Activated T-helper 1 cell treated with anti-CD3 and anti-CD28 coated beads, Interleukin-2, amount 50 U/mL, for 16 hours (primary cell): ENCODE results near the gene PRDX5.
"Not testable (repeated sequence)": the region's sequence is repeated elsewhere in the genome, so short reads cannot be mapped to it uniquely, and the experiment has no call there.

Source experiments
- DNase-seq, 2 donors: peaks; one replicate each; pipeline ENCODE4 v3.0.0-alpha.2; 2020; ENCODE audit warnings: low read depth in 1 of 2, low spot score in 1 of 2

PRDX5 gene

DNA sequence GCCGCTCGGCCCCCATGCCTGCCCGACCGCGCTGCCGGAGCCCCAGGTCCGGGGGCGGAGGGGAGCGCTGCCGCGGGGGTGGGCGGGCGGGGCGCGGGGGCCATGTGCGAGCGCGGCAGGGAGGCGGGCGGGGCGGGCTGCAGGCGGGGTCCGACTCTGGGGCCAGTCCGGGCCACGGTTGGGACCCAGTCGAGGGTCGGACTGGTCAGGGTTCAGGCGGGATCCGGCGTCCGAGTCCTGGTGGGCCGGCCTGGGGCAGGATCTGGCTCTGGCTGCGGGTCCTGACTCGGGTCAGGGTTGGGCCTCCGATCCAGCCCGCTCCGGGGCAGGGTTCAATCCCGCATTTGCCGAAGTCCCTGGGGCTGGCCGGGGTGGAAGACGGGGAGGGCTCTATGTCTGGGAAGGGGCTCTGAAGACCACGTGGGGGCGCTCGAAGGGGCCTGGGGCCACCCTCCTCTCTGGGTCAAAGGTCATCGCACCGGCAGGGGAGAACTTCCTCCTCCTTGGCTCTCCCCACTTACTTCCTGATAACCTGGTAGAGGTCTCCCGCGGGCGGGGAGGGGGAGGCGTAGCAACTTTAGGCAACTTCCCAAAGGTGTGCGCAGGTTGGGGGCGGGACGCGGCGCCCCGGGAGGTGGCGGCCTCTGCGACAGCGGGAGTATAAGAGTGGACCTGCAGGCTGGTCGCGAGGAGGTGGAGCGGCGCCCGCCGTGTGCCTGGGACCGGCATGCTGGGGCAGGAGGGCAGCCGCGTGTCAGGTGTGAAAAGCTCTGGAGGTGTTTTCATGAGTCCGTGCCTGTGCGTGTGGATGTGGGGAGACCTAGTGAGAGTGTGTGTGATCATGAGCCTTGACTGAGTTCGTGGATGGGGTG lies 12.0 kb upstream of the PRDX5 start:
- peak; percentile 37 to 55 for DNase-seq

DNA sequence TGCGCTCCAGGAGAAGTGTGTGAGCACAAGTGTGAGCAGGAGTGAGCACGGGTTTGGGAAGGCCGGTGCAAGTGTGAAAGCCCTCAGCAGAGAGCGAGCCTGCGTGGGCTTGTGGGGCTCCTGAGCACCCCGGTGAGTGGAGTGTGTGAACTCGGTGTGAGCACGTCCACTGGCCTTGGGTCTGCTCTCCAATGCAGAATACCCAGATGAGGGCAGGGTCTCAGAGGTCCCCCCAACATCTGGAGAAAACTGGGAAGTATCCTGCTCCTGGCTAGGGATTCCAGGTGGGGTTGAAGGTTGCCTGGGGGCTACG lies 11.4 kb upstream of the PRDX5 start:
- no peak for DNase-seq

DNA sequence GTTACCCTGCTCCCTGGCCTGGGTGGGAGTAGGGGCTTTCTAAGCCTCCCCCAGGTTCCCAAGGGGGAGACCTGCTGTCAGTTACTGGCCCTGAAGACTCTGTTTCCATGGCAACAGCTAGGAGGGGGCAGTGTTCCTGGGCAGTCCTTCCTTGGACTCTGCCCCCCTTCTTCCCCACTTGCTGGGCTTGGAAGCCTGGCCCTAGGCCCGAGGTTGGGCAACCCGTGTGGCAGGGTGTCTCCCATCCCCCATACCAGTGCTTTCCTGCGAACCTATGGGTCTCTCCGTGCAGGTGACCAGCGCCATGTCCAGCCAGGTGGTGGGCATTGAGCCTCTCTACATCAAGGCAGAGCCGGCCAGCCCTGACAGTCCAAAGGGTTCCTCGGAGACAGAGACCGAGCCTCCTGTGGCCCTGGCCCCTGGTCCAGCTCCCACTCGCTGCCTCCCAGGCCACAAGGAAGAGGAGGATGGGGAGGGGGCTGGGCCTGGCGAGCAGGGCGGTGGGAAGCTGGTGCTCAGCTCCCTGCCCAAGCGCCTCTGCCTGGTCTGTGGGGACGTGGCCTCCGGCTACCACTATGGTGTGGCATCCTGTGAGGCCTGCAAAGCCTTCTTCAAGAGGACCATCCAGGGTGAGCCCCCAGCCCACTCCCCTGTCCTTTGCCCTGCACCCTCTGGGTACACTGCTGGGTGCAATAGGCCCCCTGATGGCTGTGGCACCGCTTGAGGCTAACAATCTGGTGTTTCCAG lies 10.9 kb upstream of the PRDX5 start:
- DNase-seq, result no peak

DNA sequence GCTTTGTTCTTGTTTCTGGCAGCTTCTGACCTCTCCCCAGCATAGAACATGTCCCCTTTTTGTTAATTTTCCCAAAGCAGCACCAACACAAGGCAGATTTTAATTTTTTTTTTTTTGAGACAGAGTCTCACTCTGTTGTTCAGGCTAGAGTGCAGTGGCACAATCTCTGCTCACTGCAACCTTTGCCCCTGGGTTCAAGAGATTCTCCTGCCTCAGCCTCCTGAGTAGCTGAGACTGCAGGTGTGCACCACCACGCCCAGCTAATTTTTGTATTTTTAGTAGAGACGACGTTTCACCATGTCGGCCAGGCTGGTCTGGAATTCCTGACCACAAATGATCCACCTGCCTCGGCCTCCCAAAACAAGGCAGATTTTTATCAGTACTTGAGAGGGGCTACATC lies 10.1 kb upstream of the PRDX5 start:
- DNase-seq, result not testable (repeated sequence)

DNA sequence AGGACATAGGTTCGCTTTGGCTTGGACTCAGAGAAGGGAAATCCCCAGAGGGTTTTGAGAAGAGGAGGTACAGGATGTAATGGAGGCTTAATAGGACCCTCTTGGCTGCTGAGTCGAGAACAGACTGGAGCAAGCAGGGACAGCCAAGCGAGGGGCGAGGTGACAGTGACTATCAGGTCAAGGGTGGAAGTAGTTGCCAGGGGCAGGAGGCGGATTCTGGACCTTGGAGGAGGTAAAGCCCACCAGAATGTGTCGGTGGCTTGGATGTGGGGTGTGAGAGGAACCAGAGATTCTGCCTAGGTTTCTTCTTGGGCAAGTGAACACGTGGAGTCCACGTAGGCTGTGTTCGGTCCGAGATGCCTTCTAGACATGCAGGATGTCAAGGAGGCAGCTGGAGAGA lies 5.0 kb upstream of the PRDX5 start:
- DNase-seq, result no peak

DNA sequence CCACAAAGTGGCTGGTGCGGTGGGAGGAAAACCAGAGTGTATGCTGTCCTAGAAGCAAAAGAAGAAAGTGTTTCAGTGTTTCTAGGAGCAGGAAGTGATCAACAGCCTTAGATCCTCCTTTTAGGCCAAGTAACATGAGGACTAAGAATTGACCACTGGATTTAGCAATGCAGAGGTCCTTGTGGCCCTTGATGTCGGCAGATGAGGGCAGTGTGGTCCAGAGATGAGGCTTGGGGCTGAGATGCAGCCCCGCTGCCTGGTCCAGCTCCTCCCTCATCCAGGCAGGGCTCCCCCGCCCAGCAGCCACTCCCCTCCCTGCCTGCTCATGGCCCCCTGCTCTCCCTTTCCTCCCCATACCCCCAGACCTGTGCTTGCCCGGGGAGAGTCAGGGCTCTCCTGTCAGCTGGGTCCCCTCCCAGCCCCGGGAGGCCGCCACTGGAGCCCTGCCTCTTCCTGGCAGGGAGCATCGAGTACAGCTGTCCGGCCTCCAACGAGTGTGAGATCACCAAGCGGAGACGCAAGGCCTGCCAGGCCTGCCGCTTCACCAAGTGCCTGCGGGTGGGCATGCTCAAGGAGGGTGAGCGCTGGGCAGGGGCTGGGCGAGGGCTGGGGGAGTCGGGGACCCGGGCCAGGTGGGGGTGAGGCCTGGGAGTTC lies 4.3 kb upstream of the PRDX5 start:
- DNase-seq, result no peak

DNA sequence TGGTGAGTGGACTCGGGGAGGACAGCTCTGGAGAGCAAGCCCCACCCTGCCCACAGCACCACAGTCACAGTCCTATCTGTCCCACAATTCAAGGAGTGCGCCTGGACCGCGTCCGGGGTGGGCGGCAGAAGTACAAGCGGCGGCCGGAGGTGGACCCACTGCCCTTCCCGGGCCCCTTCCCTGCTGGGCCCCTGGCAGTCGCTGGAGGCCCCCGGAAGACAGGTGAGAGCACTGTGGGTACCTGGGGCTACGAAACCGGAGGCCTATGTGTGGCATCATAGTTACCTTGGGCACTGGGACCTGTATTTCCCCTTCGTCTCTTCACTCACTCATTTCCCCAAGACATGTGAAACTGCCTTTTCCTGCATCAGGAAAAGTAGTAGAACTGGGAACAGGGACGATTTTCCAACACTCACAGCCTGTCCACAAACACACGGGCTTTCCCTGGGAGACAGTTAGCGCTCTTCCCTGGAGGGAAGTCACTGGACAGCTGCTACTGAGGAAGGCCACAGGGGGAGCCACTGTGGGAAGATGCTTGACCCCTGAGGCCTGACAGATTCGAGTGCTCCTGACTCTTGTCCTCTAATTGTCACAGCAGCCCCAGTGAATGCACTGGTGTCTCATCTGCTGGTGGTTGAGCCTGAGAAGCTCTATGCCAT lies 3.6 kb upstream of the PRDX5 start:
- DNase-seq, result no peak

DNA sequence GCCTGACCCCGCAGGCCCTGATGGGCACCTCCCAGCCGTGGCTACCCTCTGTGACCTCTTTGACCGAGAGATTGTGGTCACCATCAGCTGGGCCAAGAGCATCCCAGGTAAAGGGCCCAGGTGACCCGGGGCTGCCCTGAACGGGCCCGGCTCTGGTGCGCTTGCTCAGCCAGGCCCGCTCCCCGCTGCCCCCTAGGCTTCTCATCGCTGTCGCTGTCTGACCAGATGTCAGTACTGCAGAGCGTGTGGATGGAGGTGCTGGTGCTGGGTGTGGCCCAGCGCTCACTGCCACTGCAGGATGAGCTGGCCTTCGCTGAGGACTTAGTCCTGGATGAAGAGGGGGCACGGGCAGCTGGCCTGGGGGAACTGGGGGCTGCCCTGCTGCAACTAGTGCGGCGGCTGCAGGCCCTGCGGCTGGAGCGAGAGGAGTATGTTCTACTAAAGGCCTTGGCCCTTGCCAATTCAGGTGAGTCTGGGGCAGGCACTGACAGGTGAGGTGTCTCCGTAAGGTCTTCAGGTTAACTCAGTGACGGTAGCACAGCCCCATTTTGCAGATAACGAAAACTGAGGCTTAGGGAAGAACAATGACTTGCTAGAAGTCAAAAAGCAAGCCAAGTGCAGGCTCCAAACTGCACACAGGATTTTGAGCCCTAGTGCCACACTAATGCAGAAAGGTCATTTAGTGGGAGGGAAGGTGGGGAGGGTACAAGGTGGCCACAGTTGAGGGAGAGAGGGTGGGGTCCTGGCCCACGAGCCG lies 2.9 kb upstream of the PRDX5 start:
- DNase-seq, result no peak

DNA sequence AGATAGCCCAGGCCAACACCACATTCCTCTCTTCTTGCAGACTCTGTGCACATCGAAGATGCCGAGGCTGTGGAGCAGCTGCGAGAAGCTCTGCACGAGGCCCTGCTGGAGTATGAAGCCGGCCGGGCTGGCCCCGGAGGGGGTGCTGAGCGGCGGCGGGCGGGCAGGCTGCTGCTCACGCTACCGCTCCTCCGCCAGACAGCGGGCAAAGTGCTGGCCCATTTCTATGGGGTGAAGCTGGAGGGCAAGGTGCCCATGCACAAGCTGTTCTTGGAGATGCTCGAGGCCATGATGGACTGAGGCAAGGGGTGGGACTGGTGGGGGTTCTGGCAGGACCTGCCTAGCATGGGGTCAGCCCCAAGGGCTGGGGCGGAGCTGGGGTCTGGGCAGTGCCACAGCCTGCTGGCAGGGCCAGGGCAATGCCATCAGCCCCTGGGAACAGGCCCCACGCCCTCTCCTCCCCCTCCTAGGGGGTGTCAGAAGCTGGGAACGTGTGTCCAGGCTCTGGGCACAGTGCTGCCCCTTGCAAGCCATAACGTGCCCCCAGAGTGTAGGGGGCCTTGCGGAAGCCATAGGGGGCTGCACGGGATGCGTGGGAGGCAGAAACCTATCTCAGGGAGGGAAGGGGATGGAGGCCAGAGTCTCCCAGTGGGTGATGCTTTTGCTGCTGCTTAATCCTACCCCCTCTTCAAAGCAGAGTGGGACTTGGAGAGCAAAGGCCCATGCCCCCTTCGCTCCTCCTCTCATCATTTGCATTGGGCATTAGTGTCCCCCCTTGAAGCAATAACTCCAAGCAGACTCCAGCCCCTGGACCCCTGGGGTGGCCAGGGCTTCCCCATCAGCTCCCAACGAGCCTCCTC lies 2.0 kb upstream of the PRDX5 start:
- DNase-seq, result not testable (repeated sequence)

DNA sequence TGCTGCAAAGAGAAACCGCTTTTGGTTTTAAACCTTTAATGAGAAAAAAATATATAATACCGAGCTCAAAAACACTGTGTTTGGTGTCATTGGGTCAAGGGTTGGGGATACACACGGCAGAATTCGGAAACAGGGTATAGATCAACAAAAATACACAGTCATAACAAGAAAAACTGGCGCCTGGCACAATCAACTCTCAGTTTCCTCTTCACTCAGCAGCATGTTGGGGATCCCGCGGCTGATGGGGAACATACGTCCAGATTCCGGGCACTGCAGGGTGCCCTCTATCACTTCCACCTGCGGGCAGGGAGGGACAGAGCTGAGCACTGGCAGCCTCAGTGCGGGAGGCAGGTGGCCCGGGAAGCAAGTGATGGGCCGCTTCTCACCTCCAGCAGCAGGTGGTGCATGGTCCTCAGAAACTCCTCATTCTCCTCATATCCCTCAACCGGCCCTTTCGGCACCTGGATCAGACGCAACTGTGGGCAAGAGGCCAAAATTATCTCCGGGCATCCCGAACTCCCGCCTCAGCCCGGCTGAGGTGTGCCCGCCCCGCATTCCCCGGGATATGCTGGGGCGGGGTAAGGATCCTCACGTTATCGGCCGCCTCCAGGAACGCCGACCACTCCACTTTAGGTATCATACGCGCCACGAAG lies 1.1 kb upstream of the PRDX5 start:
- DNase-seq, result no peak

DNA sequence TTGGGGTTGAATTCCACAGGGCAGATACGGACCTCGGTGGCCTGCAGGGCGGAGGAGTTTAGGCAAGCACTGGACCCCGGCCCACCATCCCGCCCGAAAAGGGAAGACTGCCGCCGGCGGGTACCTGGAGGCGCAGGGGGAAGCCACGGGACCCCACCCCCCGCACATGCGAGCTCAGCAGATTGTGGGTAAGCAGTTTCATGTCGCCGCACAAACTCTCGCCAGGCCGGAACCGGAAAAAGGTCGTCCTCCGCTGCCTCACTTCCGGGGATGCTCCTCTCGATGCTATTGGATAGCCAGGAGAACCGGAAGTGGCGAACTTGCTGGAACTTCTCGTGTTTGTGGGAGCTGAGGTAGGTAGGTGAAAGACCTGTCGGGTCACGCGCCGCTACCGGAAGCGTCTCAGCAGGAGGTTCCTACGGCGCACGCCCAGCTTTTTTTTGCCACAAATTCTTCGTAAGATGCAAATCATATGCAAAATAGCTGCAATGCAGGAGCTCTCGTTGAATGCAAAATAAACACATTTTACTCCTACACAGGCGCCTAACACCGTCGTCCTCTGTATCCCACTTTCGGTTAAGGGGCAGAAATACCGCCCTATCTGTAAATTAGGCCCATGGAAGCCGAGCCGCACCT lies 478 bp upstream of the PRDX5 start, which contains the start of gene TRMT112:
TSS of gene TRMT112 (minus strand) at position 235 of the 636 bp plus-strand sequence. CDS start at position 202, 33 bp downstream.
- peak; percentile 92 to 93 for DNase-seq

DNA sequence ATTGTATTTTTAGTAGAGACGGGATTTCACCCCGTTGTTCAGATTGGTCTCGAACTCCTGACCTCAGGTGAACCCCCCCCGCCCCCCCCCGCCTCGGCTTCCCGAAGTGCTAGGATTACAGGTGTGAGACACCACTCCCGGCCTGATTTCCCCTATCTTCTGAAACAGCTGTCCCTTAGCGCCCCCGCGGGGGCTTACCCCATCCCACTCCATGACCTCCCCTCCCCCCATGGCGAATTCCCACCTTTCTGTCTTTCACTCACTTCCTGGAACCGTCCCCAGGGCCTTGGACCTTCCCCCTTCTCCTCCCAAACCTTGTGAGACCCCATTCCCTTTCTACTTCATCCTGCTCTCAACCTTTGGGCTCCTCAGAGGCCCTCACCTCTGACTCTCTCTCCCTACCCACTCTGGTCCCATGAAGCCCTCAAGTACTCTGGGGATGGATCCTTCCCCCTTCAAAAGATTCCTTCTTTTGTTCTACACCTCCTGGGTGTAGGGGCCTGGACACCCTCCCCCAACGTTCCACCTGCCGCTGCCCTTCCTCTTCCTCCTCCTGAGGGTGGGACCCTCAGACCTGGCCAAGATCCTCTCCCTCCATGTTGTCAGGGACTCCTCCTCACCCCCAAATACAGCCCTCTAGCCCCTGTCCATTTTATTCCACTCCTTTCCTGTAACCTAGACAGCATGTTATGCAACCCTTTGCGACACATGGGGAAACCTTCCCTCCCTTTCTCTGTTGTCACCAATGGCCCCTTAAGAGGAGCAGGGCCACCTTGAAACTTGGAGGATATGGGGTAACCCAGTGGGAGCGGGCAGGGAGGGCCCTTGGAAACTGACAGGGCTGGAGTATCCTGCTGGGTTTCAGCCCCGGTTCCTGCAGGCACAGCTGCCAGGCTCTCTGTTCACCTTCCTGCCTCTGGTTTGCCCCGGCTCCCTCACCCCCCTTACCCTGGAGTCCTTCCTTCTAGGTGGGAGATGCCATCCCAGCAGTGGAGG lies 1.1 kb downstream of the PRDX5 start:
- no peak for DNase-seq

DNA sequence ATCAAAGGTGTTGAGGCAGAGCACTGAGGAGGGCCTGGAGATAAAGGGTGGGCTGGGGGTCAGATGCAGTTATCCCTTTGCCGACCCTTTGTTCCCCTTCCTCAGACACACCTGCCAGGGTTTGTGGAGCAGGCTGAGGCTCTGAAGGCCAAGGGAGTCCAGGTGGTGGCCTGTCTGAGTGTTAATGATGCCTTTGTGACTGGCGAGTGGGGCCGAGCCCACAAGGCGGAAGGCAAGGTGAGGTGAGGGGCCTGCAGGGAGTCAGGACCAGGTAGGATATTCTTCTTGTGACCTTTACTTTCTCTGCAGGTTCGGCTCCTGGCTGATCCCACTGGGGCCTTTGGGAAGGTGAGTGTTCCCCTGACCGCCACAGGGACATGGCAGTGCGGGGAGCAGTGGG lies 2.6 kb downstream of the PRDX5 start:
- DNase-seq, result no peak

DNA sequence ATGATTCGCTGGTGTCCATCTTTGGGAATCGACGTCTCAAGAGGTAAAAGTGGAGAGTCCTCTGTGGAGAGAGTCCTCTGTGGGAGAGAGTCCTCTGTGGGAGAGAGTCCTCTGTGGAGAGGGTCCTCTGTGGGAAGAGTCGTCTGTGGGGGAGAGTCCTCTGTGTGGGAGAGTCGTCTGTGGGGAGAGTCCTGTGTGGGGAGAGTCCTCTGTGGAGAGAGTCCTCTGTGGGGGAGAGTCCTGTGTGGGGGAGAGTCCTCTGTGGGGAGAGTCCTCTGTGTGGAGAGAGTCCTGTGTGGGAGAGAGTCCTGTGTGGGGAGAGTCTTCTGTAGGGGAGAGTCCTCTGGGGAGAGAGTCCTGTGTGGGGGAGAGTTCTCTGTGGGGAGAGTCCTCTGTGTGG lies 3.1 kb downstream of the PRDX5 start:
- no peak for DNase-seq

DNA sequence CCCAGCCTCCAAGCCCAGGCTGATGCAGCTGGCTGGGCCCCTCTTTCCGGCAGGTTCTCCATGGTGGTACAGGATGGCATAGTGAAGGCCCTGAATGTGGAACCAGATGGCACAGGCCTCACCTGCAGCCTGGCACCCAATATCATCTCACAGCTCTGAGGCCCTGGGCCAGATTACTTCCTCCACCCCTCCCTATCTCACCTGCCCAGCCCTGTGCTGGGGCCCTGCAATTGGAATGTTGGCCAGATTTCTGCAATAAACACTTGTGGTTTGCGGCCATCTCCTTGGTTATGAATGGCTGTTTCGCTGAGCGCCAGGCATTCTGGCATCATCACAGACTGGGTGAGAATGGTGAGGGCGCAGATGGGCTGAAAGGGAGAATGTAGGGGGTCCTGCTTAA lies 3.6 kb downstream of the PRDX5 start:
- DNase-seq, result no peak

DNA sequence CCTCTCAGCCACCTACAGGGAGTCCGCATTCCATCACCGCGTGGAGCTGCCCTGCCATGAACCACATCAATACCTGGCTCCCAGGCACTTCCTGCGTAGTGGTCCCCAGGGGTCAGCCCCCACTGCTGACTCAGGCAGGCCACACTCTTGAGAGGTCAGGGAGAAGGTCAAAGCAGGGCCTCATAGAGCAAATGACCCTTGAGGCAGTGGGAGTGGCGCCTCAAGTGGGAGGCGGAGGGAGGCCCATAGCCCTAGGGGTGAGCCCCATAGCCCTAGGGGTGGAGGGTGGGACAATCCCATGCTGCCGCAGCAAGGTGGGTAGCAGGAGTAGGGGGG lies 5.0 kb downstream of the PRDX5 start:
- no peak for DNase-seq

DNA sequence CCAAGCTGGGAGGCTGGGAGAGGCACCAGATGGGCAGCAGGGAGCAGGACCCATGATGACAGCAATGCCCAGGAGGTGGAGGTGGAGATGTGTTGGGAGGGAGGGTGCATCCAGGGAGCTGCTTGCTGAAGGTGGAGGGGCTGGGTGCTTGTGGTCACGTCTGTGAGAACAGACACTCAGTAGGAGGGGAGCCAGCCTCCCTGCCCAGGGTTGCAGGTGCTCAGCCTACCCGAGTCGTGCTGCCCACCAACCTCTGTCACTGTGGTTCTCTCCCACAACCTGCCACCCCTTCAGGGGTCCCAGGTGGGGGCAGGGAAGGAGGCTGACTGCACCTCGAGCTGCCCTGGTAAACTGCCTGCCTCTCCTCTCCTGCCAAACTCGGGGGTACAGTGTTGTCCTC lies 5.5 kb downstream of the PRDX5 start:
- no peak for DNase-seq

DNA sequence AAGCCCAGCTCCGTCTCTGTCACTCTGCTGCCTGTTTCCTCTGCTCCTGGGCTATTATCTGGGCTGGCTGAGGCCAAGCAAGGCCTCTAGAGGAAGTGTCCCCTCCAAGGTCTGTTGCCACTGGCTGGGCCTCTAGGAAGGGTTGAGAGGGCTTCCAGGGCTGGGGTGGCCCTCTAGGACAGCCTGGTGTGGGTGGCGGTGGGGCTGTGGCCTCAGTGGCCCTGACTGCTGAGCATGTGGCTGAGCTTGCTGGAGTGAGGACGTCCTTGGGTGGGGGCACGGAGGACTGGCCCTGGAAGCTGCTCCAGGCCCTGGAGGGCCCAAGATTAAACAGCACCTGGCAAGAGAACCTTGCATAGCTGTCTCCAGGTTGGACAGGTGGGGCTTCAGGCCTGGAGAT lies 6.1 kb downstream of the PRDX5 start:
- not testable (repeated sequence) for DNase-seq
